ENCODE measurements around the gene FAM83C.

DNA sequence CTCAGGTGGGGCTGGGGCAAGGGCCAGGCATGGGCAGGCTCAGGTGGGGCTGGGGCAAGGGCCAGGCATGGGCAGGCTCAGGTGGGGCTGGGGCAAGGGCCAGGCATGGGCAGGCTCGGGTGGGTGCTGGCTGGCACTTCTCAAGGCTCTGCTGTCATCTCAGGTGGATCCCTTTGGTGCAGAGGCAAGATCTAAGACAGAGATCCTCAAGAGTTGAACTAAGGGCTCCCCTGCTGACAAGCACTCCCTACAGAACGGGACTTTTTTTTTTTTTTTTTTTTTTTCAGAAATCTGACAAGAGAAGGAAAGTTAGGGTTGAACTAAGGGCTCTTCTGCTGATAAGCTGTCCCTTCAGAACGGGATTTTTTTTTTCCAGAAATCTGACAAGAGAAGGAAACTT is 39.2 kb downstream of the FAM83C start:
- no peak for TF ChIP-seq MAX (IDR thresholded peaks at IDR 0.05; ENCODE audit: low read depth, low read length)
- no peak for TF ChIP-seq JUNB (IDR thresholded peaks at IDR 0.05)
- TF ChIP-seq EZH2 (IDR thresholded peaks at IDR 0.05; ENCODE audit: borderline replicate concordance, control insufficient read depth, low read depth, low read length) = no peak
- no peak for TF ChIP-seq POLR2A (IDR thresholded peaks at IDR 0.05; ENCODE audit: low read depth, low read length)
